ENCODE results near the gene PYGB.
"Not testable (repeated sequence)": the region's sequence is repeated elsewhere in the genome, so short reads cannot be mapped to it uniquely, and the experiment has no call there.

Gene PYGB

GRCh38 chr20:25296094-25297093, 48.5 kb downstream of the PYGB start:
- peak; percentile 18 for DNase-seq (ENCODE audit: low read depth)

GRCh38 chr20:25297141-25297905, 49.4 kb downstream of the PYGB start:
- no peak for DNase-seq (ENCODE audit: low read depth)

GRCh38 chr20:25299806-25300205, 51.9 kb downstream of the PYGB start:
- DNase-seq (ENCODE audit: low read depth) = no peak

DNA sequence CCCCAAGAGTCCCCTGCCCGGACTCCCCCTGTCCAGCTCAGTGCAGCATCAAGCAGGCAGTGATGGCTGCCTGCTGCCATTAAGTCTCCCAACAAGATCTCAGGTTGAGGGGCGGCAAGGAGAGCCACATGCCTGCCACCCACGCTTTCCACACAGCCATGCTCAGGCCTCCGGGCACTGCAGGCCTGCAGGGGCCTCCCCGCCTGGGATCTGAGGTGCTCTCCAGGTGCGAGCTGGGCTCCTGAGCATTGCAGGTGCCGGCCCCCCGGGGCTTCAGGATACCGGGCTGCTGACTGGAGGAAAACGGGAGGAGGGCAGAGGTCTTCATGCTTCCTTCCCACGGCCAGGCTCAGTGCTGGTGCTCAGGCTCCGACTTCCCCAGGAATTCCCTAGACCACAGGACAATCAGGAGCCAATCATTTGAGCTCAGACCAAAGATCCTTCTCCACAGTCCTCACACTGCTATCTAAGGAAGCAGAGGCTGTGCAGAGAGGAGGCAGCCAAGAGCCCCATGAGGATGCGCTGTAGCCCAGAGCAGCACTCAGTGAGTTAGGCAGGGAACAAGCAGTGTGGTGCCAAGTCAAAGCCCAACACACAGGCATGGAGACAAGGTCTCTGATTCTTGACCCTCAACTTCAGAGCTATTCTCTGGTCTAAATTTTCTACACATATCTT, 52.7 kb downstream of the PYGB start:
- no peak for DNase-seq (ENCODE audit: low read depth)

- no peak for DNase-seq (ENCODE audit: low read depth)
These were observed 53.6 kb downstream of the PYGB start for GRCh38 chr20:25301357-25301920.

- DNase-seq (ENCODE audit: low read depth) = no peak
These were observed 54.7 kb downstream of the PYGB start for GRCh38 chr20:25302596-25302995.

DNA sequence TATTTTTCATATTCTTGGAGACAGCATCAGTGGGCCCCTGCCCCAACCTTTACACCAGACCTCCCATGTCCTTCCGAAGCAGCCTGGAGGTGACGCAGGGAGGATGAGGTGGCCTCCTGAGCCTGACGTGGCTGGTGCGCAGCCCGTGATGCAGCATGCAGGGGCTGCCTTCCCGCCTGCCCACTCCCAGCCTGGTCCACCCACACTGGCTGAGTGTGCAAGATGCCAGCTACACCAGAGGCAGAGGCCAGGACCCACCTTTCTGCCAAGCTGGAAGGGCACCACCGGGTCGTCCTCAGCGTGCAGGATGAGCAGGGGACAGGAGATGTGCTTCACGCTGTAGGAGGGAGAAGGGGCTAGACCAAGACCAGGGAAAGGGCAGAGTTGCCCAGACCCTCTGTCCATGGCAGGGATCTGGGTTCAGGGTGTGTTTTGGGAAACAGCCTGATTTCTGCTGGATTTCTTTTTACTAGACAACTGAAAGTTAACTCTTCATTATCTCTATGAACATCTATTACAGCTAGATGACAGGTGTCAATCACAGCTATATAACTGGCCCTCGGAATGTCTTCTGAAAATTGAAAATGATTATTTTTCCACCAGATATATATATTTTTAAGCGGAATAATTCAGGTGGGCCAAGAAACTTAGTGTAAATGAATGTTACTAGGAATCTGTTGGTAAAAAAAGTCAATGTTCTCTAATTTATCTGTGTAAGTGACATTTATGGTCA, 55.6 kb downstream of the PYGB start:
- DNase-seq (ENCODE audit: low read depth) = no peak

- no peak for DNase-seq (ENCODE audit: low read depth)
These were observed 56.2 kb downstream of the PYGB start for GRCh38 chr20:25304025-25304549.

- DNase-seq (ENCODE audit: low read depth) = no peak
These were observed 59.4 kb downstream of the PYGB start for GRCh38 chr20:25306991-25307903.

DNA sequence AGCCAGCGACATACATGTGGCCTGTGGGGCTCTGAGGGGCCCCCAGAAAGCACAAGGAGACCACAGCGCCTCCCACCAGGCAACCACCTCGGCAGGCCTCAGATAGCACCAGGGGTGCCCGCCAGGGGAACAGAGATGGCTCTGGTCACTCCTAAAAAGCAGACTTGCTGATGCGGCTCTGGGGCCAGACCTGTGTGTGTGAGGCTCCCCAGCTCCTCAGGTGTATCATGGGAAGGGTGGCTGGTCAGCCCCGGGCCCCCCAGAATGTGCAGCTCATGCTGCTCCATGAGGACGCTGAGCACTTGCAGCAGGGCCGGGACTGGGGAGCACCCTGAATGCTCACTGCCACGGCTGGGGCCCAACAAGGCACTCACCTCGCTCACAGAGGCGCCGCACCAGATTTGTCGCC, 60.2 kb downstream of the PYGB start:
- DNase-seq (ENCODE audit: low read depth) = no peak

DNA sequence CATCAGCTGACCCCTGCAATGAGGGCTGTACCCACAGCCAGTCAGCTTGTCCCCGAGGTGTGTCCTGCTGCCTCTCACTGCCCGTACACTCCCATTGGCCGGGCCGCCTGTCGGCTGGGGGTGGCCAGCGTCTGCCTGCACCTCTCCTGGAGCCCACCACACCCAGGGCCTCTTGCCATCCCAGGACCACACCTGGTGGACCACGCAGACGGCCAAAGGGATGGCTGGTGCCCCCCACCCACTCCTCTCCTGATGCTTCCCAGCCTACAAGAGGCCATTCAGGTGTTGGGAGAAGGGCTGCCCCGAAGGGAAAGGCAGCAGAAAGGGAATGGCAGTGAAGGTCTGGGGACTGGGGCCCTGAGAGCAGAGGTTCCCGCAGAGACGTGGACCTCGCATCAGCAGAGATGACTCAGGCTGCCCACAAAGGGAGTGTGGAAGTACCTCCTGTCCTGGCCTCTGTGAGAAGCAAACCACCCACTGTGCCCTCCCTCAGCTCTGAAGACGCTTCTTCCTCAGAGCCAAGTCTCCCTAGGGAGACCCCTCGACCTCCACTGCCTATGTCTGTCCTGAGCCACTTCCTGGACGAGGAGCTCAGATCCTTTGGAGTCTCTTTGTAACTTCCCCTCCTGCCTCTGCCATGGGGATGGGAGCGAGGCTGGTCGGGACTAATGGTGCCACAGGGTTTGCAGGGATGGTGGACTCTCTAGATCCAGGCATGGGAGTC, 60.9 kb downstream of the PYGB start:
- no peak for DNase-seq (ENCODE audit: low read depth)

DNA sequence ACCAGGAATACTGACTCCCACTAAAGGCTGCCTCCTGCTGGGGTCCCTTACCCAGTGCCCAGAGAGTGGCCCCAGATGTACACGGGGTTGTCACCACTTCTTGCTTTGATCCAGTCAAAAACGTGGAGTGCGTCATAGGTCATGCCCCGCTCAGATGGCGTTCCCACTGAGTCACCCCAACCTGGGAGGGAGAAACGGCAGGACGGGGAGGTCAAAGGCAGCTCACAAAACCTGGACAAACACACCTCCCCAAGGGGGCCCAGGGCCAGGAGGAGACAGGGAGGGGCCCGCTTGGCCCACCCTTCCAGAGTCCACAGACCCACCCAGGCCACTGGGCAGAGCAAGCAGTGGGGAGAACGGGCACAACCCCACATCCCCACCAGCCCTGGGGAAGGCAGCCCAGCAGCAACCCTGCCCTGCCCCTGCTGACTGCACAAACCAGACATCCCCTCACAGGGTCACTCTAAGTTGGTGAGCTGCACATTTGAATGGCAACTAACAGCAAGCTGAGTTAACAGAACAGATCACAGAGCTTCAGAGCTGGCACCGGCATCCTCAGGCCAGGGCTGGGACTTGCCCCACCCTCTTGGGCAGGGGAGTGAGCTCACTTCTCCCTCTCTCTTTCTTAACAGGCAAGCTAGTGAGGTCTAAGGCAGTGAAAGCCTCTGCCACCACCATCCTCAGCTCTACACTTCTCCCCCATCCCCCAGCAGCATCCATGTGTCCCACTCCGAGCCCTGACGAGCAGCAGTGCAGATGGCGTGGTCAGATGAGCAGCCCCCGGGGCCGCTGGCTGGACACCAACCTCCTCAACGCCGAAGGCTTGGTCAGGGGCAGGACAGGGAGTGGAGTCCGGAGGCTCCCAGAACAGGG, 61.7 kb downstream of the PYGB start:
- no peak for DNase-seq (ENCODE audit: low read depth)

DNA sequence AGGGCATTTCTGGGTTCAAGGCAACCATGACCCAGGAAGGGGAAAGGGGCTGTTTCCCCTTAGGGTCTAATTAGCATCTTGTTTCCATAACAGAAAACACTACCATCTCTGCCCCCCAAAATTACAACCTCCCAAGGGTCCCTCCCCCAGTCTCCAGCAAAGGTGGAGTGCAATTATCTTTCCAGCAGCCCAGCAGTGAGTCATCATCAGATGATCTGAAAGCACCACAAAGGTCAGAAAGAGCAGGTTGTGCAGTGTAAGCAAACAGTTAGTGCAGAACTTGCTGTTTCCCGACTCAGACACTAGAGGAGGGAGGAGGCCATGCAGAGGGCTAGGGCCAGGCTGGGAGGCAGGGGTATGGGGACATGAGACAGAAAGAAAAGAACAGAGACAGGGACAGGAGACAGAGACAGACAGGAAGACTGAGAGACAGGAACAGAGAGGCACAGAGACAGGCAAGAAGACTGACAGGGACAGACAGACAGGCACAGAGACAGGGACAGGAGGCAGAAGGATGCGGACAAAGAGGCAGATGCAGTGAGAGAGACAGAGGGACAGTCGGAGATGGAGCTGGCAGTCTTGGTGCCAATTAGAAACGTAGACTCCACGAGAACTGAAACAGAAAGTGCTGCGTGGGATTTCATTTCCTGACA, 62.5 kb downstream of the PYGB start:
- DNase-seq (ENCODE audit: low read depth) = peak; percentile 41

GRCh38 chr20:25310921-25311728, 63.2 kb downstream of the PYGB start:
- DNase-seq (ENCODE audit: low read depth) = no peak

GRCh38 chr20:25312716-25313115, 64.8 kb downstream of the PYGB start:
- not testable (repeated sequence) for DNase-seq (ENCODE audit: low read depth)

GRCh38 chr20:25313593-25313992, 65.7 kb downstream of the PYGB start:
- DNase-seq (ENCODE audit: low read depth) = no peak
